Nephron (organoid): ENCODE data around the gene ZSWIM5.

Experiments used
- H3K27ac Mint-ChIP-seq, 3 experiments: 2 replicates each; pipeline ENCODE4 v1.8.0; 2020; ENCODE audit warnings: mixed read lengths in 3 of 3, mild to moderate bottlenecking in 2 of 3, moderate library complexity in 1 of 3
- H3K27me3 Mint-ChIP-seq: 2 replicates; pipeline ENCODE4 v1.8.0; 2021; ENCODE audit warnings: low read depth, mild to moderate bottlenecking, moderate library complexity, mixed read lengths
- H3K36me3 Mint-ChIP-seq: 2 replicates; pipeline ENCODE4 v1.8.0; 2020; ENCODE audit warnings: low read depth, mixed read lengths
- H3K4me1 Mint-ChIP-seq: 2 replicates; pipeline ENCODE4 v1.8.0; 2020; ENCODE audit warnings: mixed read lengths
- H3K4me3 Mint-ChIP-seq, 3 experiments: 2 replicates each; pipeline ENCODE4 v1.8.0; 2020; ENCODE audit warnings: mild to moderate bottlenecking in 3 of 3, mixed read lengths in 3 of 3, moderate library complexity in 2 of 3
- H3K9me3 Mint-ChIP-seq: 2 replicates; pipeline ENCODE4 v1.8.0; 2020; ENCODE audit warnings: mixed read lengths
- CTCF ChIP-seq, 3 experiments: fragments of 200-600 bp; sonication (generic); IDR thresholded peaks; one replicate each; pipeline ENCODE4 v1.5.0; 2021; ENCODE audit warnings: antibody characterized with exemption in 3 of 3; ENCODE audit not compliant: unreplicated experiment in 3 of 3

ZSWIM5 gene

GRCh38 chr1:45221716-45222115 is 15.3 kb upstream of the ZSWIM5 start:
- H3K36me3 Mint-ChIP-seq = no peaks in the 10 kb centered on the region
- H3K4me3 Mint-ChIP-seq = no peak overlapping the region

GRCh38 chr1:45216861-45217260 is 10.5 kb upstream of the ZSWIM5 start:
- H3K9me3 Mint-ChIP-seq = no peaks in the 10 kb centered on the region
- TF ChIP-seq CTCF (IDR thresholded peaks at IDR 0.05; ENCODE audit: unreplicated experiment in 3 of 3) = no peak

More at GRCh38 chr1:45221716-45222115, 15.3 kb upstream of the ZSWIM5 start:
- H3K27ac Mint-ChIP-seq = no peak overlapping the region
- peaks cover 3% of the 10 kb centered on the region for H3K27me3 Mint-ChIP-seq
- H3K9me3 Mint-ChIP-seq = no peaks in the 10 kb centered on the region
- H3K4me1 Mint-ChIP-seq = no peaks in the 10 kb centered on the region
- TF ChIP-seq CTCF (IDR thresholded peaks at IDR 0.05; ENCODE audit: unreplicated experiment in 3 of 3) = no peak

GRCh38 chr1:45216200-45216541 is 9.8 kb upstream of the ZSWIM5 start:
- TF ChIP-seq CTCF (IDR thresholded peaks at IDR 0.05; ENCODE audit: unreplicated experiment in 3 of 3) = no peak
- Mint-ChIP-seq H3K27ac (no peak overlapping the region), H3K4me1 (no peaks in the 10 kb centered on the region), H3K27me3 (no peaks in the 10 kb centered on the region), H3K36me3 (no peaks in the 10 kb centered on the region), H3K9me3 (no peaks in the 10 kb centered on the region), H3K4me3 (no peak overlapping the region)

More at GRCh38 chr1:45216861-45217260, 10.5 kb upstream of the ZSWIM5 start:
- Mint-ChIP-seq H3K36me3 (no peaks in the 10 kb centered on the region), H3K27me3 (no peaks in the 10 kb centered on the region), H3K27ac (no peak overlapping the region), H3K4me1 (no peaks in the 10 kb centered on the region), H3K4me3 (no peak overlapping the region)

- Mint-ChIP-seq H3K4me3 (no peak overlapping the region), H3K27me3 (no peaks in the 10 kb centered on the region), H3K9me3 (no peaks in the 10 kb centered on the region), H3K4me1 (no peaks in the 10 kb centered on the region), H3K36me3 (no peaks in the 10 kb centered on the region), H3K27ac (no peak overlapping the region)
- TF ChIP-seq CTCF (IDR thresholded peaks at IDR 0.05; ENCODE audit: unreplicated experiment in 3 of 3) = no peak
Measured at GRCh38 chr1:45215485-45216199, 9.2 kb upstream of the ZSWIM5 start.

- Mint-ChIP-seq H3K4me3 (no peak overlapping the region), H3K9me3 (no peaks in the 10 kb centered on the region), H3K36me3 (no peaks in the 10 kb centered on the region), H3K27ac (no peak overlapping the region), H3K4me1 (no peaks in the 10 kb centered on the region), H3K27me3 (peaks cover 13% of the 10 kb centered on the region)
- no peak for TF ChIP-seq CTCF (IDR thresholded peaks at IDR 0.05; ENCODE audit: unreplicated experiment in 3 of 3)
Measured at GRCh38 chr1:45213892-45214291, 7.5 kb upstream of the ZSWIM5 start.

GRCh38 chr1:45211076-45211475 is 4.7 kb upstream of the ZSWIM5 start:
- TF ChIP-seq CTCF (IDR thresholded peaks at IDR 0.05; ENCODE audit: unreplicated experiment in 3 of 3) = no peak
- no peaks in the 10 kb centered on the region for H3K9me3 Mint-ChIP-seq
- no peaks in the 10 kb centered on the region for H3K36me3 Mint-ChIP-seq

More at GRCh38 chr1:45211076-45211475, 4.7 kb upstream of the ZSWIM5 start:
- H3K4me3 Mint-ChIP-seq = no peak overlapping the region
- H3K27me3 Mint-ChIP-seq = peaks cover 36% of the 10 kb centered on the region
- no peak overlapping the region for H3K27ac Mint-ChIP-seq
- H3K4me1 Mint-ChIP-seq = peaks cover 9% of the 10 kb centered on the region
